ENCODE data around the gene CCDC175.

CCDC175 gene

DNA sequence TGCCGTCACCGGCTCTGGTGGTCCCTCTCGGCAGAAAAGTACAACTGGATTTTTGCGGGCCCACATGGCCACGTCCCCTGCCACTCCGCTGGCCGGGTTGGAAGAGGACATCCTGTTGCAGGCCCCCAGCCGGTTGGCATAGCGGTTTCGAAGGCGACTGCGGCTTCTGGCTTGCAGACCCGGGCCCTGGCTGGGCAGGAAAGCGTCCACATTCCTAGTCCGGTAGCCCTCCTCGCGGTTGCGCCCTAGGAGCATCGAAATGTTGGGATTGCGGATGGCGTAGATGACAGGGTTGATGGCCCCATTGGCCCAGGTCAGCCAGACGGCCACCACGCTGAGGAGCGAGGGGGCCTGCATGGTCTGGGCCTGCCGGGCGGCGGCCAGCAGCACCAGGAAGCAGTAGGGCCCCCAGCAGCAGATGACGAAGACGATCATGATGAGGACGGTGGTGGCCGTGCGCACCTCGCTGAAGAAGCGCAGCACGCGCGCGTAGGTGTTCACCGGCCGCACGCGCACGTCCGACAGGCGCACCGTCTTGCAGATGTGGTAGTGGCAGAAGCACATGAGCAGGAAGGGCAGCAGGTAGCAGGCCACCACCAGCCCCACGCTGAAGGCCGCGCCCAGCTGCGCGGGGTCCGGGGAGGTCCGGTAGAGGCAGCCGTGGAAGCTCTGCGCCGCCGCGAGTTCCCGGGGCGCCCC is 112.7 kb downstream of the CCDC175 start:
- peaks cover 5% of the 10 kb centered on the region; the same call in 1 of the 2 replicates for H3K4me1 ChIP-seq (ENCODE audit: control insufficient read depth, insufficient read depth, low read length)

DNA sequence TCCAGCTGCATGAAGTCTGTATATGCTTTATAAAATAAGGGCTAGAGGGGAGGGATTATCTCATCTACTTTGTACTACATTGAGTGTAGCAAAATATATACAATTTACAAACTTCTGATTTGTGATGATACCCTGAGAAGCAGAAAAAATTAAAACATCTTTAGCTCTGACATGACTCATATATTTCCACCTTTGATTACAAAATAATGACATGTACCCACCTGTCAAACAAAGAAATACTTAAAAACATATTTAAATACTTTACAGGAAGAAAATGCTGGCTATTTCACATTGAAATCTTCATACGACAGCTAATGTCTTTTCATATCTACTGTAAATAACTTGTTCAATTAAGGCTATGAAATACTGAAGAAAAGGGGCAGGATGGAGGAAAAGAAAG is 114.7 kb downstream of the CCDC175 start:
- Histone ChIP-seq H3K4me3 (ENCODE audit: low read depth, low read length) (no peak overlapping the region), H3K27ac (ENCODE audit: low read depth, low read length) (no peak overlapping the region), H3K4me1 (ENCODE audit: control insufficient read depth, insufficient read depth, low read length) (peaks cover 5% of the 10 kb centered on the region; the same call in 1 of the 2 replicates), H3K27me3 (ENCODE audit: control insufficient read depth, insufficient read depth, low read length) (peaks cover 36% of the 10 kb centered on the region), H3K9ac (ENCODE audit: low read length) (no peak overlapping the region), H3K9me3 (ENCODE audit: control insufficient read depth, insufficient read depth, low read depth, low read length) (no peaks in the 10 kb centered on the region), H3K36me3 (ENCODE audit: control insufficient read depth, insufficient read depth, low read length) (peaks cover 4% of the 10 kb centered on the region; the same call in 1 of the 2 replicates)

More for the DNA sequence above, 112.7 kb downstream of the CCDC175 start:
- Histone ChIP-seq H3K36me3 (ENCODE audit: control insufficient read depth, insufficient read depth, low read length) (peaks cover 4% of the 10 kb centered on the region; the same call in 1 of the 2 replicates), H3K27ac (ENCODE audit: low read depth, low read length) (no peak overlapping the region), H3K4me3 (ENCODE audit: low read depth, low read length) (peak overlapping the region; percentile 86), H3K9ac (ENCODE audit: low read length) (peak overlapping the region; percentile 61), H3K27me3 (ENCODE audit: control insufficient read depth, insufficient read depth, low read length) (peaks cover 36% of the 10 kb centered on the region), H3K9me3 (ENCODE audit: control insufficient read depth, insufficient read depth, low read depth, low read length) (no peaks in the 10 kb centered on the region)

GRCh38 chr14:59460378-59460777 is 116.2 kb downstream of the CCDC175 start:
- no peak overlapping the region for H3K27ac ChIP-seq (ENCODE audit: low read depth, low read length)
- H3K27me3 ChIP-seq (ENCODE audit: control insufficient read depth, insufficient read depth, low read length): peaks cover 28% of the 10 kb centered on the region
- no peak overlapping the region for H3K9ac ChIP-seq (ENCODE audit: low read length)
- no peak overlapping the region for H3K4me3 ChIP-seq (ENCODE audit: low read depth, low read length)
- no peaks in the 10 kb centered on the region for H3K9me3 ChIP-seq (ENCODE audit: control insufficient read depth, insufficient read depth, low read depth, low read length)
- peaks cover 4% of the 10 kb centered on the region; the same call in 1 of the 2 replicates for H3K36me3 ChIP-seq (ENCODE audit: control insufficient read depth, insufficient read depth, low read length)
- peaks cover 5% of the 10 kb centered on the region; the same call in 1 of the 2 replicates for H3K4me1 ChIP-seq (ENCODE audit: control insufficient read depth, insufficient read depth, low read length)

GRCh38 chr14:59458486-59458885 is 118.1 kb downstream of the CCDC175 start:
- peaks cover 11% of the 10 kb centered on the region for H3K27me3 ChIP-seq (ENCODE audit: control insufficient read depth, insufficient read depth, low read length)
- no peaks in the 10 kb centered on the region for H3K4me1 ChIP-seq (ENCODE audit: control insufficient read depth, insufficient read depth, low read length)
- H3K27ac ChIP-seq (ENCODE audit: low read depth, low read length): no peak overlapping the region
- no peak overlapping the region for H3K9ac ChIP-seq (ENCODE audit: low read length)
- no peak overlapping the region for H3K4me3 ChIP-seq (ENCODE audit: low read depth, low read length)
- peaks cover 4% of the 10 kb centered on the region; the same call in 1 of the 2 replicates for H3K36me3 ChIP-seq (ENCODE audit: control insufficient read depth, insufficient read depth, low read length)
- no peaks in the 10 kb centered on the region for H3K9me3 ChIP-seq (ENCODE audit: control insufficient read depth, insufficient read depth, low read depth, low read length)

DNA sequence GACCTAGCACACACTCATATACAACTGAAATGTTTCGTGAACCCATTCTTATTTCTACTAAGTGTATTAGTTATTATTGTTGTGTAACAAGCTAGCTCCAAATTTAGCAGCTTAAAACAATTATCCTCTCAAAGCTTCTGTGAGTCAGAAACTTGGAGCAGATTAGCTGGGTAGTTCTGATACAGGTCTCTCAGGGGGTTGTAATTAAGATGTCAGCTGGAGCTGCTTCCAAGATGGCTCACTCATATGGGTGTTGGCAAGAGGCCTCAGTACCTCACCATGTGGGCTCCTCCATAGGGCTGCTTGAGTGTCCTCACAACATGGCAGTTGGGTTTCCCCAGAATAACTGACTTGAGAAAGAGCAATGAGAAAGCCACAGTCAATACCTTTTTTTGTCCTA is 121.2 kb downstream of the CCDC175 start:
- H3K9ac ChIP-seq (ENCODE audit: low read length): no peak overlapping the region

More for the DNA sequence above, 121.2 kb downstream of the CCDC175 start:
- Histone ChIP-seq H3K27ac (ENCODE audit: low read depth, low read length) (no peak overlapping the region), H3K4me1 (ENCODE audit: control insufficient read depth, insufficient read depth, low read length) (no peaks in the 10 kb centered on the region), H3K36me3 (ENCODE audit: control insufficient read depth, insufficient read depth, low read length) (peaks cover under 1% of the 10 kb centered on the region; the same call in 1 of the 2 replicates), H3K9me3 (ENCODE audit: control insufficient read depth, insufficient read depth, low read depth, low read length) (no peaks in the 10 kb centered on the region), H3K27me3 (ENCODE audit: control insufficient read depth, insufficient read depth, low read length) (no peaks in the 10 kb centered on the region), H3K4me3 (ENCODE audit: low read depth, low read length) (no peak overlapping the region)
